ENCODE data around the gene SDCCAG8.

Gene SDCCAG8

DNA sequence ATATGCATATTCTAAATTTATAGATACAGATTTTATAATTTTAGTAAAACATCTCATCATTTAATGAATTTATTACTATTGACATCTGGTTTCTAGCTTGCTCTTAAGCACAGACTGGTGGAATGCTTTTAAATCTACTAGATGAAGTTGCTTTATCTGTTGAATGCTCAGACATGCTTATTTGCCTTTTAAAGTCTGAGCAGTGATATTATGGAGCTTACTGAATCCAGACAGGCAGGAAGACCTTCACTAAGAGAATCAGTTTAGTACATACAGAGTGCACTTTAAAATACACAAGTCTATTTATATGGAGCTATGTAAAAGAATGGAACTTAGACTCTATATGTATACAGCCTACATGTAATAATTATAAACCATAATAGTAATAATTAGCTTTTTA, 16.6 kb downstream of the SDCCAG8 start:
- TF ChIP-seq POLR2A (IDR thresholded peaks at IDR 0.05; ENCODE audit: extremely low read depth, insufficient read length) (no peak), MYC (IDR thresholded peaks at IDR 0.05; ENCODE audit: low read depth, low read length) (no peak)
- TF ChIP-seq, protein P1, sequence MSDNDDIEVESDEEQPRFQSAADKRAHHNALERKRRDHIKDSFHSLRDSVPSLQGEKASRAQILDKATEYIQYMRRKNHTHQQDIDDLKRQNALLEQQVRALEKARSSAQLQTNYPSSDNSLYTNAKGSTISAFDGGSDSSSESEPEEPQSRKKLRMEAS (IDR thresholded peaks at IDR 0.05; ENCODE audit: low read depth, low read length), result no peak
- DNase-seq (ENCODE audit: low read depth), result no peak
- H3K4me3 ChIP-seq (ENCODE audit: low read depth, low read length), result no peak overlapping the region

DNA sequence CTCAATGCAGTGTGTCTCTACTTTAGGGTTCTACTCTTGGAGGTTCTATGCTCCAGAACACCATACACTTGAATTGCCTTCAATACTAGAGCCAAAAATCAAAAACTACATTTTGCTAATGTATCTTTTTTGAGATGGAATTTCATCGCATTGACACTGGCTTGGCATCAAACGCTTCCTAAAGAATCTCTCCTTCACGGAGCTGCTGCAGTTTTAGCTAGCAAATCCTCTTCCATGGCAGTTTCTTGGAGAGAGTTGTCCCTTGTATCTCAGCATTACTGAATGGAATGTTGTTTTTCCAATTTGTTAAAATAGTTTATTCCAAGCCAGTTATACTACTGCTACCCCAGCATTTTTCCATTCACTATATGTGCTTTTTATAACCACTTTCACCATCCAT, 17.7 kb downstream of the SDCCAG8 start:
- no peak for TF ChIP-seq POLR2A (IDR thresholded peaks at IDR 0.05; ENCODE audit: extremely low read depth, insufficient read length)
- no peak for DNase-seq (ENCODE audit: low read depth)
- no peak overlapping the region for H3K4me3 ChIP-seq (ENCODE audit: low read depth, low read length)

GRCh38 chr1:243273945-243274344, 18.1 kb downstream of the SDCCAG8 start:
- no peak overlapping the region for H3K4me3 ChIP-seq (ENCODE audit: low read depth, low read length)
- DNase-seq (ENCODE audit: low read depth), result no peak
- TF ChIP-seq MYC (IDR thresholded peaks at IDR 0.05; ENCODE audit: low read depth, low read length) (no peak), POLR2A (IDR thresholded peaks at IDR 0.05; ENCODE audit: extremely low read depth, insufficient read length) (no peak), CTCF (IDR thresholded peaks at IDR 0.05; ENCODE audit: low read depth, low read length) (no peak)
- TF ChIP-seq, protein P1 (IDR thresholded peaks at IDR 0.05; ENCODE audit: low read depth, low read length), result no peak

DNA sequence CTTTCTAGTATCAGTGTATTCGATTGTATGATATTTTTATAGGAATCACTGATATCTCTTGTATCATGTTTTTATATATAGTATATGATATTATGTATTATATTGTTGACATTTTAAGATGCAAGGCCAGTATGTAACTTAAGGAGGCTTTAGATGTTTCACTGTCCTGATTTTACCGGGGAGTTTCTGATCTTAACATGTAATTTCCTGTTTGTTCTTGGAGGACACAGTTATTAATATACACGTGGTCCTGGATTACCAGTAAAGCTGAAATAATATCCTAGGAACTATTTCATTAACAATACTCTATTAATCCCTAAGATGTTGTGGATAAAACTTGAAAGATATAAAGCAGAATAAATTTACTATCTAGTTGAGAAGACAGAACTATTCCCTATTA, 19.5 kb downstream of the SDCCAG8 start:
- no peak for DNase-seq (ENCODE audit: low read depth)
- H3K4me3 ChIP-seq (ENCODE audit: low read depth, low read length), result no peak overlapping the region
- TF ChIP-seq, protein P1 (IDR thresholded peaks at IDR 0.05; ENCODE audit: low read depth, low read length), result no peak
- TF ChIP-seq MYC (IDR thresholded peaks at IDR 0.05; ENCODE audit: low read depth, low read length) (no peak), POLR2A (IDR thresholded peaks at IDR 0.05; ENCODE audit: extremely low read depth, insufficient read length) (no peak), CTCF (IDR thresholded peaks at IDR 0.05; ENCODE audit: low read depth, low read length) (no peak)

DNA sequence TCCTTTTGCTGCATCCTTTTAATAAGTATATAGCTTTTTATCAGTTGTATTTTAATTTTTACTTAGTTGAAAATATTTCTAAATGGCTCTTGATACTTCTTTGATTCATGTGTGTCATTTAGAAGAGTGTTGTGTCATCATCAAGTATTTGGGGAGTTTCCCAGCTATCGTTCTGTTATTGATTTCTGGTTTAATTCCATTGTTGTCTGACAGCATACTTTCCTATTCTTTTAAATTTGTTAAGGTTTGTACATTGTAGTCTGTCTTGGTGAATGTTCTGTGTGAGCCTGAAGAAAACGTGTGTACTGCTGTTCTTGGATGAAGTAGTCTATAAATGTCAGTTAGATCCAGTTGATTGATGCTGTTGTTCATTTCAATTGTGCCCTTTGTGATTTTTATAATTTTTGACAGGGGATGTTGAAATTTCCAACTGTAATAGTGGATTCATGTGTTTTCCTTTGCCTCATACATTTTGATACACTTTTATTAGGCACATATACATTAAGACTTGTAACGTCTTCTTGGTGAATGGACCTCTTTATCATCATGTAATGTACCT, 24.8 kb downstream of the SDCCAG8 start:
- TF ChIP-seq POLR2A (IDR thresholded peaks at IDR 0.05; ENCODE audit: extremely low read depth, insufficient read length) (no peak), CTCF (IDR thresholded peaks at IDR 0.05; ENCODE audit: low read depth, low read length) (no peak), MYC (IDR thresholded peaks at IDR 0.05; ENCODE audit: low read depth, low read length) (no peak)
- TF ChIP-seq, protein P1 (IDR thresholded peaks at IDR 0.05; ENCODE audit: low read depth, low read length), result no peak
- no peak overlapping the region for H3K4me3 ChIP-seq (ENCODE audit: low read depth, low read length)
- no peak for DNase-seq (ENCODE audit: low read depth)

GRCh38 chr1:243281672-243282071, 25.8 kb downstream of the SDCCAG8 start:
- TF ChIP-seq CTCF (IDR thresholded peaks at IDR 0.05; ENCODE audit: low read depth, low read length), result no peak
- TF ChIP-seq, protein P1 (IDR thresholded peaks at IDR 0.05; ENCODE audit: low read depth, low read length), result no peak
- H3K4me3 ChIP-seq (ENCODE audit: low read depth, low read length), result no peak overlapping the region
- no peak for DNase-seq (ENCODE audit: low read depth)
